Neural cell (in vitro differentiated cells): ENCODE measurements around the gene DGKQ. TPM values are rescaled to one million over a fixed set of nuclear protein-coding genes. Genes with fewer than 3 reads are reported as not detected.

ENCODE experiments used
- H2AFZ ChIP-seq: fragments of 200-600, 300-800 bp; sonication (generic), shearing (Covaris generic); 2 replicates; pipeline ENCODE4 v1.6.0; 2014; ENCODE audit warnings: low read depth, mild to moderate bottlenecking, antibody characterized with exemption, low read length, moderate library complexity
- H3F3A ChIP-seq: fragments of 200-600 bp; shearing (Covaris generic); 2 replicates; pipeline ENCODE4 v1.6.1; 2016; ENCODE audit warnings: mild to moderate bottlenecking, moderate library complexity, mixed read lengths, antibody characterized with exemption, low read length; ENCODE audit not compliant: insufficient read depth, poor library complexity, severe bottlenecking
- H3K27ac ChIP-seq: fragments of 200-600, 300-800 bp; sonication (generic), shearing (Covaris generic); 2 replicates; pipeline ENCODE4 v1.5.1; 2014; ENCODE audit warnings: mild to moderate bottlenecking, low read length, moderate library complexity
- H3K27me3 ChIP-seq: fragments of 300-800, 200-600 bp; sonication (generic), shearing (Covaris generic); 2 replicates; pipeline ENCODE4 v1.6.0; 2014; ENCODE audit warnings: mild to moderate bottlenecking, low read depth, low read length, moderate library complexity; ENCODE audit not compliant: insufficient read depth
- H3K36me3 ChIP-seq: fragments of 300-800, 200-600 bp; sonication (generic), shearing (Covaris generic); 2 replicates; pipeline ENCODE4 v1.5.1; 2014; ENCODE audit warnings: mild to moderate bottlenecking, antibody characterized with exemption, low read length, moderate library complexity; ENCODE audit not compliant: insufficient read depth
- H3K4me2 ChIP-seq: fragments of 300-800, 200-600 bp; sonication (generic), shearing (Covaris generic); 2 replicates; pipeline ENCODE4 v1.6.0; 2014; ENCODE audit warnings: mild to moderate bottlenecking, low read length
- H3K4me3 ChIP-seq: fragments of 300-800, 200-600 bp; sonication (generic), shearing (Covaris generic); 2 replicates; pipeline ENCODE4 v1.5.1; 2014; ENCODE audit warnings: mild to moderate bottlenecking, low read length, moderate library complexity
- H3K79me2 ChIP-seq: fragments of 200-600 bp; shearing (Covaris generic); replicated peaks from 2 replicates; pipeline ENCODE4 v1.6.0; 2014; ENCODE audit warnings: mild to moderate bottlenecking, low read length, moderate library complexity; ENCODE audit not compliant: insufficient read depth
- H3K9ac ChIP-seq: fragments of 300-800, 200-600 bp; sonication (generic), shearing (Covaris generic); 2 replicates; pipeline ENCODE4 v1.6.1; 2016; ENCODE audit warnings: mild to moderate bottlenecking, low read length, mixed read lengths
- H3K9me2 ChIP-seq: fragments of 200-600 bp; shearing (Covaris generic); 2 replicates; pipeline ENCODE4 v1.6.1; 2016; ENCODE audit warnings: mild to moderate bottlenecking, low read length, mixed read lengths; ENCODE audit not compliant: insufficient read depth
- H3K9me3 ChIP-seq: fragments of 200-600, 300-800 bp; sonication (generic), shearing (Covaris generic); 2 replicates; pipeline ENCODE4 v1.6.1; 2016; ENCODE audit warnings: mild to moderate bottlenecking, mixed run types, low read length, moderate library complexity, mixed read lengths
- H4K20me1 ChIP-seq: fragments of 200-600 bp; shearing (Covaris generic); 2 replicates; pipeline ENCODE4 v1.6.1; 2016; ENCODE audit warnings: mild to moderate bottlenecking, mixed run types; ENCODE audit not compliant: insufficient read depth
- EP300 ChIP-seq: fragments of 450-650 bp; conservative IDR thresholded peaks from 2 replicates; pipeline ENCODE4 v1.6.1; 2014; ENCODE audit warnings: antibody characterized with exemption, mild to moderate bottlenecking, moderate library complexity; ENCODE audit not compliant: poor library complexity, severe bottlenecking
- EZH2 ChIP-seq: fragments of 200-600, 300-800 bp; shearing (Covaris generic), sonication (generic); IDR thresholded peaks from 2 replicates; pipeline ENCODE4 v1.6.1; 2014; ENCODE audit warnings: antibody characterized with exemption, low read length, borderline replicate concordance, mild to moderate bottlenecking; ENCODE audit not compliant: insufficient read depth, poor library complexity, severe bottlenecking
- MXI1 ChIP-seq: fragments of 450-650 bp; conservative IDR thresholded peaks from 2 replicates; pipeline ENCODE4 v1.6.1; 2014; ENCODE audit warnings: antibody characterized with exemption, mild to moderate bottlenecking; ENCODE audit not compliant: poor library complexity, severe bottlenecking
- POLR2AphosphoS5 ChIP-seq: IDR thresholded peaks from 2 replicates; pipeline ENCODE4 v1.6.1; 2012
- RAD21 ChIP-seq: fragments of 450-650 bp; conservative IDR thresholded peaks from 2 replicates; pipeline ENCODE4 v1.6.1; 2014; ENCODE audit warnings: antibody characterized with exemption, mild to moderate bottlenecking, moderate library complexity
- REST ChIP-seq: IDR thresholded peaks from 2 replicates; pipeline ENCODE4 v1.6.1; 2012; ENCODE audit warnings: borderline replicate concordance
- SMC3 ChIP-seq: fragments of 450-650 bp; conservative IDR thresholded peaks from 2 replicates; pipeline ENCODE4 v1.6.1; 2014; ENCODE audit warnings: antibody characterized with exemption, mild to moderate bottlenecking, moderate library complexity; ENCODE audit not compliant: poor library complexity
- TAF1 ChIP-seq: IDR thresholded peaks from 2 replicates; pipeline ENCODE4 v1.6.1; 2012; ENCODE audit warnings: low read depth
- polyA plus RNA-seq: library from polyadenylated mRNA; depleted of rRNA; stranded (reverse); fragments of >200 nt; gene quantifications from 2 replicates; pipeline ENCODE4 v1.2.3, GENCODE V29; 2014
- TF ChIP-seq, protein P1 (sequence below): fragments of 450-650 bp; IDR thresholded peaks from 2 replicates; pipeline ENCODE4 v1.5.1; 2014; ENCODE audit warnings: antibody characterized with exemption, mild to moderate bottlenecking, moderate library complexity; ENCODE audit not compliant: poor library complexity, severe bottlenecking

The DGKQ gene
- polyA plus RNA-seq, 1 donor from 2014 or later = 32.4 TPM

GRCh38 chr4:1008840-1009541 lies 35.6 kb upstream of the DGKQ start:
- Histone ChIP-seq H3K27ac (no peak overlapping the region), H3K79me2 (no peaks in the 10 kb centered on the region), H3K27me3 (peaks cover 50% of the 10 kb centered on the region), H3K9ac (peak overlapping the region; percentile 47), H4K20me1 (no peaks in the 10 kb centered on the region), H3F3A (no peaks in the 10 kb centered on the region), H3K36me3 (no peaks in the 10 kb centered on the region), H3K9me2 (no peaks in the 10 kb centered on the region), H2AFZ (no peak overlapping the region), H3K4me3 (peak overlapping the region; percentile 66), H3K9me3 (no peaks in the 10 kb centered on the region), H3K4me2 (no peak overlapping the region)
- TF ChIP-seq SMC3 (no peak), MXI1 (peak; percentile 15)

- no peak overlapping the region for H3K9ac ChIP-seq
- H3K9me2 ChIP-seq = no peaks in the 10 kb centered on the region
- TF ChIP-seq EZH2 = no peak
- TF ChIP-seq TAF1 = no peak
- no peak for TF ChIP-seq RAD21
- TF ChIP-seq, protein P1, sequence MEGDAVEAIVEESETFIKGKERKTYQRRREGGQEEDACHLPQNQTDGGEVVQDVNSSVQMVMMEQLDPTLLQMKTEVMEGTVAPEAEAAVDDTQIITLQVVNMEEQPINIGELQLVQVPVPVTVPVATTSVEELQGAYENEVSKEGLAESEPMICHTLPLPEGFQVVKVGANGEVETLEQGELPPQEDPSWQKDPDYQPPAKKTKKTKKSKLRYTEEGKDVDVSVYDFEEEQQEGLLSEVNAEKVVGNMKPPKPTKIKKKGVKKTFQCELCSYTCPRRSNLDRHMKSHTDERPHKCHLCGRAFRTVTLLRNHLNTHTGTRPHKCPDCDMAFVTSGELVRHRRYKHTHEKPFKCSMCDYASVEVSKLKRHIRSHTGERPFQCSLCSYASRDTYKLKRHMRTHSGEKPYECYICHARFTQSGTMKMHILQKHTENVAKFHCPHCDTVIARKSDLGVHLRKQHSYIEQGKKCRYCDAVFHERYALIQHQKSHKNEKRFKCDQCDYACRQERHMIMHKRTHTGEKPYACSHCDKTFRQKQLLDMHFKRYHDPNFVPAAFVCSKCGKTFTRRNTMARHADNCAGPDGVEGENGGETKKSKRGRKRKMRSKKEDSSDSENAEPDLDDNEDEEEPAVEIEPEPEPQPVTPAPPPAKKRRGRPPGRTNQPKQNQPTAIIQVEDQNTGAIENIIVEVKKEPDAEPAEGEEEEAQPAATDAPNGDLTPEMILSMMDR = no peak
- TF ChIP-seq SMC3 = no peak
- no peak for TF ChIP-seq REST
- TF ChIP-seq POLR2AphosphoS5 = no peak
- TF ChIP-seq EP300 = no peak
- no peak for TF ChIP-seq MXI1
- peaks cover 64% of the 10 kb centered on the region for H3K27me3 ChIP-seq
- no peaks in the 10 kb centered on the region for H3K79me2 ChIP-seq
- peaks cover 2% of the 10 kb centered on the region for H3K9me3 ChIP-seq
- no peak overlapping the region for H3K4me3 ChIP-seq
- no peak overlapping the region for H2AFZ ChIP-seq
- no peaks in the 10 kb centered on the region for H4K20me1 ChIP-seq
- no peaks in the 10 kb centered on the region for H3F3A ChIP-seq
- H3K27ac ChIP-seq = no peak overlapping the region
- H3K4me2 ChIP-seq = no peak overlapping the region
- H3K36me3 ChIP-seq = no peaks in the 10 kb centered on the region
Measured at GRCh38 chr4:1006856-1007255, 33.5 kb upstream of the DGKQ start.
